GM18517 (cell line): ENCODE measurements around the gene ZIC4.

ENCODE experiments used
- ATAC-seq: cut with Tn5 transposase; IDR thresholded peaks from one replicate; pipeline ENCODE4 v1.9.1; 2021; ENCODE audit warnings: mild to moderate bottlenecking, moderate library complexity; ENCODE audit not compliant: unreplicated experiment

Gene ZIC4

DNA sequence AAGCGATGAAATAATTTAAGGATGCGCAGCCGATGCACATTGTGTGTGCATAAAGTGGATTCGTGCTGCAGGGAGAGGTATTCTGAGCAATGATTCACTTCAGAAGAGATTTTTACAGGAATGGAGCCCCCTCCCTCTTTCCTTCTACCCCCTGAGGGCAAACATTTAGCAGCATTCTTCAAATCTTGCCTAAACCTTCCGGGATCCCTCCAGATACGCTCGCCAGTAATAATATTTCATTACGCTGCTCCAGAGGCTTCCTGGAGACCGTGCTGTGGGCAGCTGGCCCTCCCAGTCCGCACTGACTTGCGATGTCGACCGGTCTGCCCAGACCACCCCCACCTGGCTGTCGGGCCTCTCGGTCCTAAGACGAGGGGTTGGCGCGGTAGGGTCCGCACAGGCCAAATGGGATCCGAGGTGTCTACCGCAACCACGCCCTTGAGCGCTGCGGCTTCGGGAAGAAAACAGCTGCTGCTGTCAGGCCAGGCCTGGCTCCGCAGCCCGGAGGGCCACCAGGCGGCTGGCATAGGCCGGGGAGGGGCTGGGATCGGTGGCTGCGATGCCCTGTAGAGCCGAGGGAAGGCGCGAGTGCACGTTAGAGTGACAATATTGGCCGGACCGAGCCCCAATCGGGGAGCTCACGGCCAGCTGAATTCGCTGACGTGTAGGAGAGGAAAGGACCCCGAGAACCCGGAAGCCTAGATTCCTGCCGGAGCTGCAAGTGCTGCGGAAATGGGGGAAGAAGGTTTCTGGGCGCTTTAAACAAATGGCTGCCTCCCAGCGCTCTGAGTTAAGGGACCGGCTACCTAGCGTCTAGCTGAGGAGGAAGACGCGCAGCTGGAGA lies 14.3 kb downstream of the ZIC4 start:
- ATAC-seq: no peak

DNA sequence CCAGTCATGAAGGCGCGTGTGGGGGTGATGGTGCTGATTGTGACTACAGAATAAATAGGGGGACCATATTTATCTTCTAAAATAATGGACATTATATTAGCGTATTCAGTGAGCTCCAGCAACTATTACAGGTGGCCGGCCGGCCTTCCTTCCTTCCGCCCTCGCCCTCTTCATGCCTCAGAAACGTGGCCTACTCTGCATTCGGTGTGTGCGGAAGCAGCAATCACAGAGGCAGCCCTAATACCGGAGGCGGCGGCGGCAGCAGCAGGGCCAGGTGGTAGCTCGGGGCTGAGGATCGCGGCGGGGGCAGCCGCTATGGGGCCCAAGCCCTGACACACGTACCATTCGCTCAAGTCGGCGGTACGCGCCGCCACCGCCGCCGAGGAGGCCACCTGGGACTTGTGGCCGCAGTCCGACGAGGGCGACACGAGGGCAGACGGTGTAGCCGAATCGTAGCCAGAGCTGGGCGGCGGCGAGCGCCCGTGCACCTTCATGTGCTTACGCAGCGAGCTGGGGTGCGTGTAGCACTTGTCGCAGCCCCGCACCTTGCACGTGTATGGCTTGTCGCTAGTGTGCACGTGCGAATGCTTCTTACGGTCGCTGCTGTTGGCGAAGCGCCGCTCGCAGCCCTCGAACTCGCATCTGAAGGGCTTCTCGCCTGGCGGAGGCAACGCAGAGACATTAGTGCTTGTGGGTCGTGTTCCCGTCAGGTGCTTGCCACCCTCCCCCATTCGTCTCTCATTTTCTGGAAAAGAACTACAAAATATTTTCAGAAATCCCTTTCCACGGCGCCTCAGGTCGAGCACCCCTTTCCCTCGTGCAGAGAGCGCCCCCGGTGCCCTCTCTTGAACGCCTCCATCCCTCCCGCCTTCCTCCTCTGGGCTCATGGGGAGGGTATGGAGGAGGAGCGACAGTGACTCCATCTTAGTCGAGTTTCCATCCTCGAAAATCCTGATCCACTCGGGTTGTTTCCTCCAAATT lies 15.5 kb downstream of the ZIC4 start:
- ATAC-seq: no peak

DNA sequence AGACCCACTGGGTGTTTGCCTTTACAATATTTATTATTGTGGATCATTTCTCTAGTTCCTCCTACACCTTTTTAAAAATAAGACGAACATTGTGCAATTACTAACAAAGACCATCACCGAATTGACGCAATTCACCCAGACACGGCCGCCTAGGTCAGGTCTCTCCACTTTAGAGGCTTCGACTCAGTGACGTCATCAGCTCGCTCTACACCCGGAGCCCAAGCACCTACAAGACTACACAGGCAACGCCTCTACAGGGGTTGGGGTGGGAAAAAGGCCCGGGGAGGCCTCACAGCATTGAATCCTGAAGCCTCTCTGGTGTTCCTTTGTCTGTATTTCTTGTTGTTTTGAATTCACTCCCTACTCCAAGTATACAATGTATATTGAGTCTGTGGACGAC lies 16.6 kb downstream of the ZIC4 start:
- ATAC-seq: no peak

DNA sequence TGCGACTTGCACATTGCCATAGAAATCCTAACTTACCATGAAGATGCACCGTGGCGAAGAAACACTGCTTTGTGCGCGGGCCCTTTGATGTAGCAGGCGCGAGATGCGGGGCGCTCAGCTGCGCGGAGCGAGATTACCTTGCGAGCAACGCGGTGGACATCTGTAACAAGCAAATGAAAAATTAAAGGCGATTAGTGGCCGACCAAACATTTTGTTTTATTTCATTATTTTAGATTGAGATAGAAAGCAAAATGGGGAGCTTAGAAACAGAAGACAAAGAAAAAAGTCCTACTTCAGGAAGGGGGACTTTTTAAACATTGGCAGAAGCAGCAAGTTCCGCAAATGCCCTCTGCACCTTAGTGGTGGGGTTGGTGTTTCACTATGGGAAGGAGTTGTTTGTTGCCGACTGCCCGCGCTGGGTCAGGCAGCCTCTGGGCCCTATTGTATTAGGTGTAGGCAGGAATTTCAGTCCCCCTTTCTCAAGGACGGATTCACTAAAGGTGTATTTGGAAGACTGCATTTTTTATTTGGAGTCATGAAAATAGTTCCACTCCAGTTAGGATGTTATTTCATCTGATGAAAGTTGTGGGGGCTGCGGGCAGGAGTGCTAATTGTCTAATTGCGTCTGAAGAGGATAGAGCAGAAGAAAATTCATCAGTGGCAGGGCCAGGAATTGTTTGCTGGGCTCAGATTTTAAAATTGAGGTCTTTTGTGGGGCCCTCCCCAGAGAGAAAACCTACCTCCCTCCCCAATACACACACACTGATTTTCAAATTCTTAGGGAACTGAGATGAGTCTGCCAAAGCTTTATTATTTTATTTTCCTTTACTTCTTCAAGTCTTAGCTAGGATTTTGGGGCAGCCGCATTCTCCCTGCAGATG lies 17.4 kb downstream of the ZIC4 start:
- no peak for ATAC-seq

DNA sequence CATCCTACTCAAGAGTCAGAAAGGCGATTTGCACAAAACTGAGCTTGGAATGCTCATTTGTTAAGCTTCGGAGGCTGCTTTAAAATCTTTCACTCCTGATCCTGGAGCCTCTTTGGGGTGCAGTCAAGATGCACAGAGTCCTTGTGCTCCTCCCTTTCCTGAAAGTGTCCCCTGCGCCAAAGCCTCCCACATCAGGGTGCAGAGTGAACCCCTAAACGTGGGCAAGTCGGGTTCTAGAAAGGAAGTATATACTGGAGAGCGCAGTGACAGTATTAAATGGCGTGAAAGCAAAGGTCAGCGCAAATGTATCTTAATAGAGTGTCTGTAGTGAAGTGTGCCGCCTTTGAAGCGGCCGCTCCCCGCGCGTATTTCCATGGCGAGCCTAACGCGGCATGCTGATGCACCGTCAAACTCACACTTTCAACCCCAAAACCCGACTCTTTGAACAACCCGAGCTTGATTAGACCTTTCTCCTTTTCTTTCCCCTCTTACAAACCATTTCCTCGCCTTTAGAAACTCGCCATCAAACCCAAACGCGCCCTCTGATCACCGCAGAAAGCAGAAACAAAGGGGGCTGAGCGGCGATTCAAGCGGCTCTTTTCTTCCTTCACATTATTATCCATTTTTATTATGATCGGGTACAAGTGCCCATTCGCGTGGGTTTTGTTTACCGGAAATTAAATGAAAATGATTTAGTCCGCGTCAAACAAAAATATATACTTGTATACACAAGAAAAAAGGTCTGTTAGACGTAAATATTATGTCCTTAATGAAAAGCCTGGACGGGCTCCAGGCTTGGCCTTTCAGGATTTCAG lies 18.3 kb downstream of the ZIC4 start:
- ATAC-seq: no peak

DNA sequence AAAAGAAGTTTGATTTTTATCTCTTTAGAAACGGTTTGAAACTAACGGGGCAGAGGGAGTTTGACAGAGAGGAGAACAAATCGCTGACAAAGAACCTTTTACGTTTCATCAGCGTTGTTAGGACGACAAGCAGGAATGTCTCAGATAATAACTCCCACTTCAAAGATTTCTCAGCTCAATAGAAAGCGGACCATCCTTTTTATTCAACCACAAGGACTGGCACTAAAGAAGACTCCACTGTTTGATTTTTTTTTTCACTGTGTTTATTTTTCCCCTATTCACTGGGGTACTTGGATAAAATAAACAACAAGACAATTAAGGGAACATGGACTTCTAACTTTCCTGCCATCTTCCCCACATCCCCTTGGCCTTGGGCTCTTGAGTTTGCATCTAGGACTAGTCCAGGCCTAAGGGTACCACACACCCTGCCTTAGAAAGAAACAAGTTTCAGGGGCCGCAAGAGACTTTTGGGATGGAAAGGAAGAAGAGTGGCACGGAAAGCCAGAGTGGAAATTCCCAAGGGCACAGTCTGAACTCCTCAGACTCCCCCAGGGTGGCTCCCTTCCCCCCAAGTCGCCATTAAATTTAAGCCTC lies 19.0 kb downstream of the ZIC4 start:
- no peak for ATAC-seq

DNA sequence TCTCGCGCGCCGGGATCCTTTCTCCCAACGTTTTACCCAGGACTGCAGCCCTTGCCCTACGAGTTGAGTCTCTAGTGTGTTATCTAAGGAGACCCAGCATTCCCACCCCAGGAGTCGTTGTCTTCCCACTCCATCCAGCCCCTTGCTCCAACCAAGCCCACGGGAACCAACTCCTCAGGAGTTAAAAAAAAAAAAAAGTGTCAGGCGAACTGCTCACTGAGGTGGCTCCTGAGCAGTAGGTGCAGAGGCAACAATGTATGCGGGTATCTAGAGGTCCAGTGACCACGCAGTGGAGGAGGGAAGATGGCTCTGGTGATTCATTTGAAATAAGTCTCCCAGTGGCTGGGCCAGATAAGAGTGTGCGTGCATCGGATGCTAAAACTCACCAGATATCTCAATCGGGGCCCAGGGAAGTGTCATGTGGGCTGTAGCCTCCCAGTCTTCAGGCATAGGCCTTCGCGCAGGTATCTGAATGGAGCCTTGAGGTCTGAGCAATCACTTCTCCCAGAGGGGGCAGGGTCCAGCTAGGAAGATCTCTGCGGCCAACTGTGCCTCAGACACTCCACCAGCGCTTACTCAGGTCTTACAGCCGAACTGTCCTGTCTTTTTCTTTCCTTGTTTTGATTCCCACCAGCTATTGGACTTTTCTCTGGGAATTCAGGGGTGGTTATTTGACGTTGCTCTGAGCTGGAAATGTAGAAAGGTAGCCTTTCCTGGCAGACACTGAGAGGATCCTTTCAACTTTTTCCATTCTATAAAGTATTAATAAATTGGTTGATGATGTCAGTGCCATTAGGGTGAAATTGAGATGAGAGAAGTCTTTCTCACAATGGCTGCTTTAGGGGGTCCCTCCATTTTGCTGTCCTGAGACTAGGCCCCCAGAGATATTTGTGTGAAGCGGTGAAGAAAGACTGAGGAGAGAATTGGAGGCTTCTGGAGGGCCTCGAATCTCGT lies 21.0 kb downstream of the ZIC4 start:
- no peak for ATAC-seq

DNA sequence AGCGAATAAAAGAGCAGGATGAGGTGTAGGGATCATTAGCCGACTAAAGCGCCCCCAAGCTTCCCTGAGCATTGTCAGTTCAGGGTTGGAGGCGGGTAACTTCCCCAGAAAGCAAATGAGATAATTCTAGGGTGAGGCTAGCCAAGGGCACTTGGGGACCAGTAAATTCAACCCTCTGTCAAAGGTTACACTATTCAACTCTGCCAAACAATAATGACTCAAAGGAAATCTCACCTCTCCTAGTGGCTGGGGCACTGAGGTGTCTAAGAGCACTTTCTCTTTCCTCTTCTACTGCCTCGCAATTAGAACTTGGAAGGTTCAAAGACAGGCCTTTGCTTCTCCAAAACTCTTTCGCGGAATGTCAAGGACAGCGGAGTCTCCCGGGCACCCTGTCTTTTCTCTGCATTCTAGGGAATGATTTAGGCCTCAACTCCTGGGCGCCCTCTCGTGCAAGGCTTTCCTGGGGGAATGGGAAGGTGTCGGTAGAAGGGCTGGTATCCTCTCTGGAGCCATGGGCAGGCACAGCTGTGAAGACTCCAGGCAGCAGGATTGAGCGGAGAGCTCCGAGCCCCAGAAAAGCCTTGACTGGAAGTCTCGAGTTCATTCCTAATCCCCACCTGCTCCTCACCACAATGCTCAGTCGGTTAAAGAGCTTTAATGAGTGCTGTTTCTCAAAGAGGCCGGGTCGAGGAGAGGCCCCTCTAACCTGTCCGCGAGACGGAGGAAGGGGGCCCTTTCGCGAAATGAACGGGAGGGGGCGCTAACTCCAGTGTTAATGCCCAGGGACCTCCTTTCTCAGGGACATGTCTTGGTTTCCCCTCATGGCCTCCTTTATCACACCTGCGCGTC lies 21.9 kb downstream of the ZIC4 start:
- ATAC-seq: no peak

DNA sequence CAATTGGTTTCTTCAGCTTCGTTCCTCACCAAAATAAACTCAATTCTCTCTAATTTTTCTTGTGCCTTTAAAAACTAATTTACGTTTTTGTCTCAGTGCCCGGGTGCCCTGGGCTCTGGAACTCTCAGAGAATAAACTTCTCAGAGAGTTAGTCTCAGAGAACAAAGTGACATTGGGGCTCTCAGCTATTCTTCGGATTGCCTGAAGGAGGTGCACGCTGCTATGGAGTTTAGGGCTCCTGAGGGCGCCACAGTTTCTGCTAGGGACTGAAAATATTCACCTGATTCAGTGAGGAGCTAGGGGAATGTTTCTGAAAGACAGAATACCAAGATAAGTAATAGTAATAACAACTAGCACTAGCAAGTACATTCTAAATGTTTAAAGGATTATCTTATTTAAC lies 22.7 kb downstream of the ZIC4 start:
- ATAC-seq: no peak

DNA sequence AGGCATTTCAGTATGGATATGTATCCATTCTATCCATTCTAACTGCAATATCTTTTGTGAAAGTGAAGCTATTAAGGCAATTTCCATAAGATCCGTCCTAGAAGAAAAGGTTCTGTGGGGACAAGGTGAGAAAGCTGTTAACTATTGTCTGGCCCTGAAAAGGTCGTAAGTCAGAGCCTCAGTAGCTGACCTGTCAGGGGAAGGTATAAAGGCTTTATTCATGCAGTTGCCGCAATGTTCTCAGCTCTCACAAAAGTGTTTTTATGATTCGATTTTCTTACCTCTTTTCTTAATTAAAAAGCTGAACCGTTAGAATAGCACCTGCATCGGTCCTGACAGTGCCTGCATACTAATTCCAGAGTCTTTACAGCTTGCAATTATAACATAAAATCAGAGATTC lies 24.7 kb downstream of the ZIC4 start:
- no peak for ATAC-seq

DNA sequence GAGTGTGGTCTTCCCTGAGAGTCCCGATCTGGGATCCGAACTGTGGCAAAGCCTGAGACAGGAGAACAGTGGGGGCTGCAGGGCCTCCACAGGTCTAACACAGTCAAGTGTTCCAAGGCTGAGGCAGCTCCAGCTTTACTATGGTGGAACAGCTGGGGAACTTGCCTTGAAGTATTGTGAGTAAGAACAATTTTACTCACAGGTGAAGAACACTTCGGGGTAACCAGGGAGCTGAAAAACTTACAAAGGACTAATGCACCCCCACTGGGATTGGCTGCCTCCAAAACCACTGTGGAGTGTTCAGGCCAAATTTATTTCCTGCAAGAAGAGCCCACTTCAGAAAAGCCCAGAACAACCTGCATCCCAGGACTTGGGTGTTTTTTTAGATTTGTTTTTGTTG lies 25.4 kb downstream of the ZIC4 start:
- no peak for ATAC-seq

DNA sequence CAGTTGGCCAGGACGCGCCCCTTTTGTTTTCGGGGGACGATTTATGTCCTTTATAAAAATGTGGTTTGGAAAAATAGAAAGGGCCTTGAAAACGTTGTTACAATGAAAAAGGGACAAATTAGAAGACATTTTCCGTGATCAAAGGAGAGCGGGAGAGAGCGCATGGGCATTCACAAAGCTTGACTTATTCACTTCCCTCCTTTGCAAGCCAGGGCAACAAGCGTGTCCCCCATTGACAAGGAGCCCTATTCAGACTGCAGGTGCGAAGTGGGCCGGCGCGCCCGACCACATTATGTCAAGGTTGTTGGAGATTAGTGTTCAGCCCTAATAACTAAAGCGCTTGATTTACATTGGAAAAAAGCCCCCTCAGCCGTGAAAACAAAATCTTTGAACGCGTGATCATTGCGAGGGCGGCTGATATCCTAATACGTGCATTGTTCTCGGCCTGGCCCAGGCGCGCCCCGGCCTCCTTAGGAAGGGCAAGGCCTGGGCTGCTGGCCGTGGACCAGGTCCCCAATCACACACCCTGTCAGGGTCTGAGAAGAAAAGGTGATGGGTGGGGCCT lies 25.9 kb downstream of the ZIC4 start:
- no peak for ATAC-seq

DNA sequence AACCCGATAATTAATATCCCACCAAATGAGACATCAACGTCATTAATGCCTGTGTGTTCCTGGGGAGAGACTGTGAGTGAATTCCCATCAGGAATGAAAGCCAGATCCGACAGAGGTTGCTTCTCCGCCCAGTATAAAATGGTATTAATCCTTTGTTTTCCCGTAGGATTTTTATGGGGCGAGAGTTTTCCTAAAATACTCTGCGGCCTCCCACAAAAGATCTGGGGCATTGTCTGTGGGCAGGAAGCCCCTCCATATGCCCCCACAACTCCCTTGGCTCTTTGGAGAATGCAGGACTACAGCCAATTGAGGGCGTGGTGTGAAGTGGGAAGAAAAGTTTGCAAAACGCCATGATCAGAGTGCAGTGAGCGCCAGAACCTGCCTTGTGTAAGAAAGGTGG lies 26.7 kb downstream of the ZIC4 start:
- ATAC-seq: no peak

DNA sequence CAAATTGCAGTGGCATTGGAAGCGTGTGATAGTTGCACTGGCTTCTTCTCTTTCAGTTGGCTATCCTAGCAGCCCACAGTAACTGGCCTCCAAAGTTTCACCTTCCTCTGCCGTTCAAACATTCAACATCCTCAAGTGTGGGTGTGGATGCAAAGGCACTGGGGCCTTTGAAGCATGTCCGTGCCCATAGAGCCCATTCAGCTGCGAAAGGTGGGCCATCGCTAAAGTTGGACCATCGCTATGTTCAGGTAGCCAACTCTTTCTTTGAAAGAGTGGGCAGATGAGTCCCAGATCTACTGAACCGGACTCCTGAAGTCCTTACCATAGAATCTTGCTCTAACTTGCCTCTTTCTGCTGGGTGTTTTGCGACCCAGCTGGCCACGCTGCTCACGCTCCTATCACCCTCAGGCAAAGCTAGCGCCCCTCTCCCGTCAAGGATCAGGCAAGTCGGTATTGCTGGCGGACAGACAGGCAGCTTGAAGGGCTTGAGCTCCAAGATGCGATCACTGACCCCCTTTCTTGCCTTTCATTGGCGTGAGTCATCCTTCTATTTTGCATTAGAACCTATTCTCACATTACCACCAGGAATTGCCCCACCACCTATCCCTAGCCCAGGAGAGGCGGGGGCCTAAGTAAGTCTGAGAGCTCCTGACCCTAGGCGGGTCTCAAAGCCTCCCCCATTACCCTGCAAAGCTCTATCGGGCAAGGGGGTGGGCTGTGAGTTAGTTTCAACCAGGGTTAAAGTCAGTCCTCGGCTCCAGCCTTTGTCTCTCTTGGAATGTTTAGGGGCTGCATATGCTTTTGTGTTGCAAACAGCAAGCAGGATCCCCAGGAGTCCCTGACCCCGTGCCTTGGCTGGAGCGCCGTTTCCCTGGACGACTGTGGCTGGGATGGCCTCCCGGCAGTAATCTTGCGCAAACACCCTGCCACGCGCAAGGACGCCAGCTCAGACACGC lies 28.7 kb downstream of the ZIC4 start:
- ATAC-seq: no peak

DNA sequence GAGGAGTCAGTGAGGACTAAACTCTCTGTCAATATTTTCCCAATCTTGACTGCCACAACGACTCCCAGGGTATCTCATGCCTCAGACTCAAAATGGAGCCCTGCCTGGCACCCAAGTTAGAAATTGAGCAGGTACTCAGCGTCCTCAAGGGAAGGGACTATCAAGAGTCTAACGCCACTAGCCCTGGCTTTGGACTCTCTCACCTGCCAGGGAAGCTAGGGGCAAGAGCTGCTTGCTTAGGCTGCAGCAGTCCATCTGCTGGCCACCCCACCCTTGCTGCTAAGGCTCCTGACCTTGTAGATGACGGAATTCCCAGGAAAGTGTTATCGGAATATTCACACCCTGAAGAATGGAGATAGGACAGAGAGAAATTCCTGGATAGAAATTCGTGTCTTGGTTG lies 33.0 kb downstream of the ZIC4 start:
- no peak for ATAC-seq

DNA sequence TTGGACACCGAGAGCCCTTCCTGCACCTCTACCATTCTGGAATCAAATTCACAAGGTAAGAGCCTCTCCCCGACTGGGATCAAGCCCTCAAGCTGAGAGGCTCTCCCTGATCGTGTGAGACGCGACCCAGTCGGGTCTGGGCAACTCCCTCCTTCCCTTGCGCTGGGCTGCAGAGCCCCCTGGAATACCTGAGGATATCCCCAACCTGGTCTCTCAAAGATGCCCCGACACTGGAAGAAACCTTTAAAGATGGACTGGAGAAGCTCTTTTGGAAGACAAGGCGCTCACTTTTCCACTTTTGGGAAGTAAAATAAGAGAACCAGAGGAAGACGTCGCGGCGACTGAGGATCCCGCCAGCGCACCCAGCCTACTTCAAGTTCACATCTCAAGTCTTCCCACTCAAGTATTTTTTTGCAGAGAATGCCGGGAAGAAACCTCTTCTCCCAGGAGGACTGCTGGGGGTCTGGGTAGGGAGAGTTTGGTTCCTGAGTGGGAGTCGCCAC lies 33.8 kb downstream of the ZIC4 start:
- ATAC-seq: no peak
